ENCODE results near the gene EHBP1L1. TPM values are rescaled to one million over a fixed set of nuclear protein-coding genes. Genes with fewer than 3 reads are reported as not detected.
A peak's percentile ranks its signal among the peaks of the same experiment; 100 is the strongest.

The EHBP1L1 gene
- total and polyA plus RNA-seq, 2 of the 8 experiments (the other 6 are each of a cell fraction or from before 2014, with no cell fraction given): 4.3 to 6.6 TPM

DNA sequence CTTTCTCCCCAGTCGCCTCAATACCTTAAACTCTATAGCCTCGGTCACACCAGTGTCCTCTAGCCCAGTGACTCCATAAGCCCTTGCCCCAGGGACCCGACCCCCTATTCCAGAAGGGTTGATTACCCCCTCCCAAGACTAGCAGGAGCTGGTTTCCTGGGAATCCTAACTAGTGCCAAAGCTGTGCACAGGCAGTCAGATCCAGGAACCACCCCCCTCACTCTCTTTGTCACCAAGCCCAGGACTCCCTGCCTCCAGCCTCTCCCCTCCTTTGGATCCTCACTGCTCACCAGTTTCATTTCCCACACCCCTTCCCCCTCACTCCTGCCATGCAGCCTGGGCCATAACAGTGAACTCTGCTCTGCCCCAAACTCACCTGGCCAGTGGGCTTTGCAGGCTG lies 27.5 kb upstream of the EHBP1L1 start:
- 79% methylated on average over 3 of the region's 3 CpGs; no CpG with 5 or more reads in 1 of the 2 experiments for WGBS, 2 experiments (ENCODE audit: extremely low coverage in 1 of 2, insufficient coverage in 1 of 2, insufficient read length in 1 of 2, insufficient replicate concordance in 2 of 2, low coverage in 1 of 2, low lambda C conversion rate in 2 of 2, missing lambda C conversion rate in 1 of 2)
- no peaks in the 10 kb centered on the region for H3K79me1 ChIP-seq (ENCODE audit: low read depth, low read length)
- POLR2A ChIA-PET (ENCODE audit: partially characterized antibody): interaction anchor here (1.0 to 1.6 kb wide), 4 partner anchors 8 to 13 kb away, joined by 3 to 5 read pairs (median 4); no protein-coding TSS in a partner anchor

More for the DNA sequence above, 27.5 kb upstream of the EHBP1L1 start:
- no peak overlapping the region for H3K9ac ChIP-seq (replicated peaks in 1 of 4; ENCODE audit: extremely low read depth in 1 of 4, low read depth in 3 of 4, low read length in 3 of 4)
- no peak overlapping the region for H4K5ac ChIP-seq (ENCODE audit: insufficient read length, low read depth, low read length)
- peaks cover 5% of the 10 kb centered on the region; the same call in 1 of the 2 replicates for H3K23me2 ChIP-seq (ENCODE audit: low read depth, low read length)
- peaks cover 4 to 46% (median 37%) of the 10 kb centered on the region in 4 experiments; a peak in 6 of 7 replicates for H3K27me3 ChIP-seq (replicated peaks in 1 of 4; ENCODE audit: control insufficient read depth in 3 of 4, extremely low read depth in 1 of 4, insufficient read depth in 3 of 4, low read length in 3 of 4)
- no peak overlapping the region for H2BK5ac ChIP-seq (ENCODE audit: low read depth, low read length)
- no peak overlapping the region for H3K56ac ChIP-seq (replicated peaks; ENCODE audit: insufficient read length, low read depth, low read length)
- H4K20me1 ChIP-seq (replicated peaks in 1 of 2; ENCODE audit: control insufficient read depth in 1 of 2, insufficient read depth in 2 of 2, low read length in 2 of 2): peaks cover 0 to 8% of the 10 kb centered on the region in 2 experiments
- H3K36me3 ChIP-seq (ENCODE audit: control insufficient read depth in 2 of 4, insufficient read depth in 4 of 4, low read length in 3 of 4): no peaks in the 10 kb centered on the region
- H3K4me1 ChIP-seq (replicated peaks in 1 of 4; ENCODE audit: control insufficient read depth in 3 of 4, insufficient read depth in 4 of 4, low read length in 3 of 4): peaks cover 0 to 16% (median 13%) of the 10 kb centered on the region in 4 experiments; a peak in 5 of 7 replicates
- no peak for FAIRE-seq
- H3K9me3 ChIP-seq (ENCODE audit: insufficient read depth in 2 of 2, low read depth in 1 of 2, low read length in 1 of 2): no peaks in the 10 kb centered on the region
- no peak overlapping the region for H3K18ac ChIP-seq (ENCODE audit: extremely low read depth, low read length)
- no peak overlapping the region for H2AFZ ChIP-seq (ENCODE audit: low read length)
- no peak overlapping the region for H3K4ac ChIP-seq (replicated peaks; ENCODE audit: insufficient read length, low read depth, low read length)
- H3K4me2 ChIP-seq (ENCODE audit: insufficient read depth in 1 of 2, low read depth in 2 of 2, low read length in 2 of 2): no peak overlapping the region
- H3K14ac ChIP-seq (ENCODE audit: insufficient read length): no peak overlapping the region
- TF ChIP-seq RNF2 (IDR thresholded peaks at IDR 0.05; ENCODE audit: borderline replicate concordance, low read depth, low read length, missing control alignments, poor library complexity, severe bottlenecking) (no peak), SRF (IDR thresholded peaks at IDR 0.05; ENCODE audit: low read depth, low read length) (no peak), MAFK (IDR thresholded peaks at IDR 0.05; ENCODE audit: low read depth, low read length) (no peak)
- H2BK15ac ChIP-seq (ENCODE audit: low read length): peak overlapping the region; percentile 72; the same call in 1 of the 2 replicates
- no peak for DNase-seq (ENCODE audit: low read depth in 1 of 2, low spot score in 2 of 2)
- CTCF ChIA-PET (ENCODE audit: partially characterized antibody): interaction anchor here (0.6 to 10.5 kb wide), 7 partner anchors 8 to 519 kb away, joined by 3 to 284 read pairs (median 3); partner anchors contain the start of genes FAM89B, LTBP3 and ZNRD2
- H2BK120ac ChIP-seq (replicated peaks; ENCODE audit: low read depth, low read length): no peak overlapping the region
- 0 out of 2 replicates have a peak overlapping the region, but pooled peaks have one; percentile 53 for H2AK5ac ChIP-seq (ENCODE audit: low read depth, low read length)
- H3K23ac ChIP-seq (ENCODE audit: insufficient read length): no peak overlapping the region
- H3K27ac ChIP-seq (ENCODE audit: low read depth, low read length): no peak overlapping the region
- H2BK12ac ChIP-seq (ENCODE audit: low read depth, low read length): no peak overlapping the region
- no peak overlapping the region for H3K4me3 ChIP-seq (ENCODE audit: extremely low read depth in 1 of 4, insufficient read depth in 2 of 4, low read depth in 3 of 4, low read length in 4 of 4)
- H2BK20ac ChIP-seq (ENCODE audit: low read length): no peak overlapping the region
- H3K79me2 ChIP-seq (ENCODE audit: control insufficient read depth in 1 of 2, insufficient read depth in 2 of 2, low read length in 2 of 2): no peaks in the 10 kb centered on the region
- no peak overlapping the region for H4K8ac ChIP-seq (ENCODE audit: extremely low read depth, insufficient read depth, low read length)
- H4K91ac ChIP-seq (replicated peaks; ENCODE audit: insufficient read length, low read length): no peak overlapping the region
